IPS-20b (cell line): ENCODE results near the gene TRPC1.

Experiments
- H3K27ac ChIP-seq: one replicate; pipeline ENCODE4 v1.5.1; 2013; ENCODE audit warnings: low read length
- H3K27me3 ChIP-seq: 2 replicates; pipeline ENCODE4 v1.6.1; 2013; ENCODE audit warnings: mild to moderate bottlenecking, low read length, inconsistent platforms; ENCODE audit not compliant: insufficient read depth
- H3K36me3 ChIP-seq: 2 replicates; pipeline ENCODE4 v1.6.1; 2013; ENCODE audit warnings: low read depth, mild to moderate bottlenecking, inconsistent platforms, low read length, moderate library complexity; ENCODE audit not compliant: insufficient read depth
- H3K4me1 ChIP-seq: 2 replicates; pipeline ENCODE4 v1.6.1; 2013; ENCODE audit warnings: mild to moderate bottlenecking, control low read depth, inconsistent platforms, low read length, moderate library complexity; ENCODE audit not compliant: insufficient read depth
- H3K4me3 ChIP-seq: 2 replicates; pipeline ENCODE4 v1.5.1; 2013; ENCODE audit warnings: mild to moderate bottlenecking, low read length, inconsistent platforms
- H3K9ac ChIP-seq: 2 replicates; pipeline ENCODE4 v1.6.1; 2013; ENCODE audit warnings: low read depth, mild to moderate bottlenecking, inconsistent platforms, low read length, moderate library complexity
- H3K9me3 ChIP-seq: 2 replicates; pipeline ENCODE4 v1.6.1; 2013; ENCODE audit warnings: mild to moderate bottlenecking, low read depth, low read length, inconsistent platforms; ENCODE audit not compliant: insufficient read depth

The TRPC1 gene

GRCh38 chr3:142754494-142754893, 30.7 kb downstream of the TRPC1 start:
- Histone ChIP-seq H3K4me3 (no peak overlapping the region), H3K9me3 (no peaks in the 10 kb centered on the region), H3K9ac (no peak overlapping the region), H3K36me3 (peaks cover 15% of the 10 kb centered on the region; the same call in 1 of the 2 replicates), H3K4me1 (no peaks in the 10 kb centered on the region), H3K27ac (no peak overlapping the region), H3K27me3 (no peaks in the 10 kb centered on the region)

- Histone ChIP-seq H3K9ac (no peak overlapping the region), H3K4me1 (no peaks in the 10 kb centered on the region), H3K4me3 (no peak overlapping the region), H3K27ac (no peak overlapping the region), H3K9me3 (no peaks in the 10 kb centered on the region), H3K27me3 (no peaks in the 10 kb centered on the region), H3K36me3 (no peaks in the 10 kb centered on the region; the same call in 1 of the 2 replicates)
Measured at GRCh38 chr3:142768338-142768737, 44.5 kb downstream of the TRPC1 start.

- H3K27ac ChIP-seq = no peak overlapping the region
- H3K4me3 ChIP-seq = no peak overlapping the region
- H3K9me3 ChIP-seq = no peaks in the 10 kb centered on the region
- no peaks in the 10 kb centered on the region for H3K36me3 ChIP-seq
- H3K4me1 ChIP-seq = no peaks in the 10 kb centered on the region
- H3K27me3 ChIP-seq = no peaks in the 10 kb centered on the region
- no peak overlapping the region for H3K9ac ChIP-seq
Measured at GRCh38 chr3:142777927-142778326, 54.1 kb downstream of the TRPC1 start.

- Histone ChIP-seq H3K9ac (no peak overlapping the region), H3K4me3 (no peak overlapping the region), H3K36me3 (no peaks in the 10 kb centered on the region), H3K9me3 (no peaks in the 10 kb centered on the region), H3K27me3 (no peaks in the 10 kb centered on the region), H3K27ac (no peak overlapping the region), H3K4me1 (no peaks in the 10 kb centered on the region)
Measured at GRCh38 chr3:142778541-142778940, 54.7 kb downstream of the TRPC1 start.

DNA sequence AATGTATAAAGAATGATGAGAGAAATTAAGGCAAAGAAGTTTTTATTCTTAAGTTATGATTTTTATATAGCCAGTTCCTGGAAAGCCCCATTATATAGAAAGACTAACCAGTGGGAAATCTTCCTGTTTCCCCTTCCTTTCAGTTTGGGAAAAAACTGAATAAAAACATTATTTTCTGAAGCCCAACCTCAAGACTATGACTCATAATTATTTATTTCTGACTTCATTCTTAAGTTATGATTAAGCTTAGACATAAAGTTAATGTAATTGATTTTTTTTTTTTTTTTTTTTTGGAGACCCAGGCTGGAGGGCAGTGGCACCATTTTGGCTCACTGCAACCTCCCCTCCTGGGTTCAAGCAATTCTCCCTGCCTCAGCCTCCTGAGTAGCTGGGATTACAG, 55.8 kb downstream of the TRPC1 start:
- H3K4me3 ChIP-seq = no peak overlapping the region
- H3K4me1 ChIP-seq = no peaks in the 10 kb centered on the region
- no peak overlapping the region for H3K27ac ChIP-seq
- H3K36me3 ChIP-seq = peaks cover 1% of the 10 kb centered on the region; the same call in 1 of the 2 replicates
- no peaks in the 10 kb centered on the region for H3K9me3 ChIP-seq
- no peaks in the 10 kb centered on the region for H3K27me3 ChIP-seq
- no peak overlapping the region for H3K9ac ChIP-seq

- Histone ChIP-seq H3K27ac (no peak overlapping the region), H3K4me1 (no peaks in the 10 kb centered on the region), H3K4me3 (no peak overlapping the region), H3K9me3 (no peaks in the 10 kb centered on the region), H3K27me3 (no peaks in the 10 kb centered on the region), H3K9ac (no peak overlapping the region), H3K36me3 (peaks cover 6% of the 10 kb centered on the region; the same call in 1 of the 2 replicates)
Measured at GRCh38 chr3:142782616-142783015, 58.8 kb downstream of the TRPC1 start.

DNA sequence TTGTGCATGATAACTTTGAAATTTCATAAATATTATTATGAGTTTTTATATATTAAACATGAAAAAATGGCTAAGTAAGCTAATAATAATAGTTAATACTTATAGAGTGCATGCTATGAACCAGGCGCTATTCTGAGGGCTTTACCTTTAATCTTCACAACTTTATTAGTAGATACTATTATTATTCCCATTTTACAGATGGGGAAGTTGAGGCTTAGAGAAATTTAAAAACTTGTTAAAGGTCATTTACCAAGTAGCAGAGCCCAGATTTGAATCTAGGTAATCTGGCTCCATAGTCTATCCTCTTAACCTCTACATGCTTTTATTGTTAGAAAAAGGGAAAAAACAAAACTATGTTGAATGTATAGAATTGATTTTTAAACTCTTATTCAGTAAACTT, 60.4 kb downstream of the TRPC1 start:
- Histone ChIP-seq H3K9ac (no peak overlapping the region), H3K27ac (no peak overlapping the region), H3K36me3 (peaks cover 6% of the 10 kb centered on the region; the same call in 1 of the 2 replicates), H3K4me3 (no peak overlapping the region), H3K9me3 (no peaks in the 10 kb centered on the region), H3K4me1 (no peaks in the 10 kb centered on the region), H3K27me3 (no peaks in the 10 kb centered on the region)

GRCh38 chr3:142785996-142786395, 62.2 kb downstream of the TRPC1 start:
- H3K27ac ChIP-seq = no peak overlapping the region
- H3K9me3 ChIP-seq = no peaks in the 10 kb centered on the region
- peaks cover 6% of the 10 kb centered on the region; the same call in 1 of the 2 replicates for H3K36me3 ChIP-seq
- H3K9ac ChIP-seq = no peak overlapping the region
- H3K4me1 ChIP-seq = no peaks in the 10 kb centered on the region
- no peak overlapping the region for H3K4me3 ChIP-seq
- H3K27me3 ChIP-seq = no peaks in the 10 kb centered on the region

GRCh38 chr3:142787719-142788118, 63.9 kb downstream of the TRPC1 start:
- peaks cover 6% of the 10 kb centered on the region; the same call in 1 of the 2 replicates for H3K36me3 ChIP-seq
- no peak overlapping the region for H3K9ac ChIP-seq
- H3K27me3 ChIP-seq = no peaks in the 10 kb centered on the region
- peaks cover 5% of the 10 kb centered on the region; the same call in 1 of the 2 replicates for H3K4me1 ChIP-seq
- H3K4me3 ChIP-seq = no peak overlapping the region
- no peaks in the 10 kb centered on the region for H3K9me3 ChIP-seq
- H3K27ac ChIP-seq = no peak overlapping the region

- no peaks in the 10 kb centered on the region for H3K9me3 ChIP-seq
- no peak overlapping the region for H3K9ac ChIP-seq
- peaks cover 17% of the 10 kb centered on the region; the same call in 1 of the 2 replicates for H3K4me1 ChIP-seq
- H3K27ac ChIP-seq = no peak overlapping the region
- H3K36me3 ChIP-seq = no peaks in the 10 kb centered on the region
- H3K27me3 ChIP-seq = no peaks in the 10 kb centered on the region
- H3K4me3 ChIP-seq = no peak overlapping the region
Measured at GRCh38 chr3:142794508-142794907, 70.7 kb downstream of the TRPC1 start.

GRCh38 chr3:142795332-142795731, 71.5 kb downstream of the TRPC1 start:
- no peaks in the 10 kb centered on the region for H3K27me3 ChIP-seq
- no peak overlapping the region for H3K9ac ChIP-seq
- H3K36me3 ChIP-seq = no peaks in the 10 kb centered on the region
- H3K4me3 ChIP-seq = no peak overlapping the region
- no peak overlapping the region for H3K27ac ChIP-seq
- no peaks in the 10 kb centered on the region for H3K9me3 ChIP-seq
- H3K4me1 ChIP-seq = peaks cover 17% of the 10 kb centered on the region; the same call in 1 of the 2 replicates

DNA sequence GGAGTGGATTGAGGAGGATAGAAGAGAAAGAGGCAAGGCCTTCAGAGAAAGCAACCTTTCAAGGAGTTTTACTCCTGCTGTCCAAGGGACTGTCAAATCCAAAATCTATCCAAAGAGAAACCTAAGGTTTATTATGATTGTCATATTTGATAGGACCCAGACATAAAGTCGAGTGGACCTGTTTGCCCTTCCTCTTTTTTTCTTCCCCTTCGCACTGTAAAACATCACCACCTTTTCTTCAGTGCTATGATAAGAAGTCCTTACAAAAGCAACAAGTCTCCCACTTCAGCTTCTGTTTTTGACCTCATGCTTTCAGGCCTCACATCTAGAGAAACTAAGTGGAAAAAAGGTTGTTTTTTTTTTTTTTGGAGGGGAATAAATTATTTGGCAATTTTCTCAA, 73.0 kb downstream of the TRPC1 start:
- Histone ChIP-seq H3K9me3 (no peaks in the 10 kb centered on the region), H3K4me3 (no peak overlapping the region), H3K36me3 (no peaks in the 10 kb centered on the region), H3K27me3 (no peaks in the 10 kb centered on the region), H3K9ac (no peak overlapping the region), H3K4me1 (peaks cover 20% of the 10 kb centered on the region; the same call in 1 of the 2 replicates), H3K27ac (no peak overlapping the region)
